ENCODE measurements around the gene PITRM1.
A peak's percentile ranks its signal among the peaks of the same experiment; 100 is the strongest.

The PITRM1 gene

GRCh38 chr10:3100856-3101640 is 71.5 kb downstream of the PITRM1 start:
- DNase-seq: peak in 1 of 14 donors; percentile 86

GRCh38 chr10:3100093-3100792 is 72.3 kb downstream of the PITRM1 start:
- DNase-seq: peak in 1 of 14 donors; percentile 12

- DNase-seq: no peak
Measured at GRCh38 chr10:3099291-3100092, 73.1 kb downstream of the PITRM1 start.

GRCh38 chr10:3098689-3099088 is 73.9 kb downstream of the PITRM1 start:
- DNase-seq: no peak

GRCh38 chr10:3097160-3097559 is 75.4 kb downstream of the PITRM1 start:
- DNase-seq: no peak

GRCh38 chr10:3096149-3096548 is 76.4 kb downstream of the PITRM1 start:
- no peak for DNase-seq

GRCh38 chr10:3095373-3096139 is 77.0 kb downstream of the PITRM1 start:
- no peak for DNase-seq

GRCh38 chr10:3094609-3095036 is 78.0 kb downstream of the PITRM1 start:
- no peak for DNase-seq

- DNase-seq: no peak
Measured at GRCh38 chr10:3093996-3094395, 78.6 kb downstream of the PITRM1 start.

- DNase-seq: no peak
Measured at GRCh38 chr10:3091921-3092320, 80.7 kb downstream of the PITRM1 start.

GRCh38 chr10:3090914-3091787 is 81.4 kb downstream of the PITRM1 start:
- peak in 9 of 14 donors; percentile 6 to 76 (median 28) for DNase-seq

GRCh38 chr10:3090388-3090787 is 82.2 kb downstream of the PITRM1 start:
- no peak for DNase-seq
